IPS DF 4.7 (cell line): ENCODE measurements around the gene PRKAA1.
A peak's percentile ranks its signal among the peaks of the same experiment; 100 is the strongest.

ENCODE experiments used
- DNase-seq: peaks from one replicate; pipeline ENCODE4 v3.0.0-alpha.2; 2013; ENCODE audit warnings: low spot score; ENCODE audit errors: extremely low read depth

The PRKAA1 gene

GRCh38 chr5:40781843-40782409, 16.2 kb downstream of the PRKAA1 start:
- DNase-seq: no peak

GRCh38 chr5:40780858-40781257, 17.3 kb downstream of the PRKAA1 start:
- DNase-seq: no peak

GRCh38 chr5:40780199-40780598, 18.0 kb downstream of the PRKAA1 start:
- no peak for DNase-seq

- no peak for DNase-seq
Measured at GRCh38 chr5:40779561-40779960, 18.6 kb downstream of the PRKAA1 start.

GRCh38 chr5:40778133-40778532, 20.0 kb downstream of the PRKAA1 start:
- DNase-seq: no peak

- no peak for DNase-seq
Measured at GRCh38 chr5:40776658-40776977, 21.6 kb downstream of the PRKAA1 start.

- no peak for DNase-seq
Measured at GRCh38 chr5:40775846-40776657, 22.1 kb downstream of the PRKAA1 start.

GRCh38 chr5:40775085-40775845, 22.9 kb downstream of the PRKAA1 start:
- no peak for DNase-seq

GRCh38 chr5:40774623-40775022, 23.6 kb downstream of the PRKAA1 start:
- DNase-seq: no peak

GRCh38 chr5:40770764-40771163, 27.4 kb downstream of the PRKAA1 start:
- DNase-seq: no peak

GRCh38 chr5:40762705-40763104, 35.5 kb downstream of the PRKAA1 start:
- no peak for DNase-seq

- no peak for DNase-seq
Measured at GRCh38 chr5:40757400-40757799, 40.8 kb downstream of the PRKAA1 start.

GRCh38 chr5:40755407-40756365, 42.5 kb downstream of the PRKAA1 start, which contains the start of gene TTC33:
Gene TTC33 (minus strand): TSS chr5:40755961. CDS start chr5:40747018, 8,943 bp downstream.
- DNase-seq: peak; percentile 58

- DNase-seq: peak; percentile 41
Measured at GRCh38 chr5:40755093-40755406, 43.1 kb downstream of the PRKAA1 start.

GRCh38 chr5:40754381-40755092, 43.6 kb downstream of the PRKAA1 start:
- DNase-seq: no peak

GRCh38 chr5:40746703-40747102, 51.5 kb downstream of the PRKAA1 start:
- no peak for DNase-seq

- DNase-seq: no peak
Measured at GRCh38 chr5:40743771-40744170, 54.4 kb downstream of the PRKAA1 start.

GRCh38 chr5:40738502-40738901, 59.7 kb downstream of the PRKAA1 start:
- DNase-seq: no peak

- no peak for DNase-seq
Measured at GRCh38 chr5:40736103-40736875, 61.9 kb downstream of the PRKAA1 start.

- DNase-seq: no peak
Measured at GRCh38 chr5:40735609-40736008, 62.6 kb downstream of the PRKAA1 start.
